ENCODE data around the gene NCK2.

- no peak for TF ChIP-seq EP300 (IDR thresholded peaks at IDR 0.05; ENCODE audit: borderline replicate concordance in 1 of 2, low read depth in 1 of 2, low read length in 1 of 2)
- TF ChIP-seq, protein P1, sequence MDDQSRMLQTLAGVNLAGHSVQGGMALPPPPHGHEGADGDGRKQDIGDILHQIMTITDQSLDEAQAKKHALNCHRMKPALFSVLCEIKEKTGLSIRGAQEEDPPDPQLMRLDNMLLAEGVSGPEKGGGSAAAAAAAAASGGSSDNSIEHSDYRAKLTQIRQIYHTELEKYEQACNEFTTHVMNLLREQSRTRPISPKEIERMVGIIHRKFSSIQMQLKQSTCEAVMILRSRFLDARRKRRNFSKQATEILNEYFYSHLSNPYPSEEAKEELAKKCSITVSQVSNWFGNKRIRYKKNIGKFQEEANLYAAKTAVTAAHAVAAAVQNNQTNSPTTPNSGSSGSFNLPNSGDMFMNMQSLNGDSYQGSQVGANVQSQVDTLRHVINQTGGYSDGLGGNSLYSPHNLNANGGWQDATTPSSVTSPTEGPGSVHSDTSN (IDR thresholded peaks at IDR 0.05) = no peak
- TF ChIP-seq, protein P2, sequence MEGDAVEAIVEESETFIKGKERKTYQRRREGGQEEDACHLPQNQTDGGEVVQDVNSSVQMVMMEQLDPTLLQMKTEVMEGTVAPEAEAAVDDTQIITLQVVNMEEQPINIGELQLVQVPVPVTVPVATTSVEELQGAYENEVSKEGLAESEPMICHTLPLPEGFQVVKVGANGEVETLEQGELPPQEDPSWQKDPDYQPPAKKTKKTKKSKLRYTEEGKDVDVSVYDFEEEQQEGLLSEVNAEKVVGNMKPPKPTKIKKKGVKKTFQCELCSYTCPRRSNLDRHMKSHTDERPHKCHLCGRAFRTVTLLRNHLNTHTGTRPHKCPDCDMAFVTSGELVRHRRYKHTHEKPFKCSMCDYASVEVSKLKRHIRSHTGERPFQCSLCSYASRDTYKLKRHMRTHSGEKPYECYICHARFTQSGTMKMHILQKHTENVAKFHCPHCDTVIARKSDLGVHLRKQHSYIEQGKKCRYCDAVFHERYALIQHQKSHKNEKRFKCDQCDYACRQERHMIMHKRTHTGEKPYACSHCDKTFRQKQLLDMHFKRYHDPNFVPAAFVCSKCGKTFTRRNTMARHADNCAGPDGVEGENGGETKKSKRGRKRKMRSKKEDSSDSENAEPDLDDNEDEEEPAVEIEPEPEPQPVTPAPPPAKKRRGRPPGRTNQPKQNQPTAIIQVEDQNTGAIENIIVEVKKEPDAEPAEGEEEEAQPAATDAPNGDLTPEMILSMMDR (IDR thresholded peaks at IDR 0.05) = no peak
- no peak for TF ChIP-seq NFIC (IDR thresholded peaks at IDR 0.05; ENCODE audit: borderline replicate concordance)
- TF ChIP-seq, protein P3, sequence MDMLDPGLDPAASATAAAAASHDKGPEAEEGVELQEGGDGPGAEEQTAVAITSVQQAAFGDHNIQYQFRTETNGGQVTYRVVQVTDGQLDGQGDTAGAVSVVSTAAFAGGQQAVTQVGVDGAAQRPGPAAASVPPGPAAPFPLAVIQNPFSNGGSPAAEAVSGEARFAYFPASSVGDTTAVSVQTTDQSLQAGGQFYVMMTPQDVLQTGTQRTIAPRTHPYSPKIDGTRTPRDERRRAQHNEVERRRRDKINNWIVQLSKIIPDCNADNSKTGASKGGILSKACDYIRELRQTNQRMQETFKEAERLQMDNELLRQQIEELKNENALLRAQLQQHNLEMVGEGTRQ (IDR thresholded peaks at IDR 0.05; ENCODE audit: borderline replicate concordance, low read depth, low read length) = no peak
- TF ChIP-seq EZH2phosphoT487 (IDR thresholded peaks at IDR 0.05; ENCODE audit: borderline replicate concordance, low read depth) = no peak
- TF ChIP-seq POLR2AphosphoS5 (IDR thresholded peaks at IDR 0.05; ENCODE audit: low read depth, low read length) = no peak
- TF ChIP-seq RAD21 (IDR thresholded peaks at IDR 0.05; ENCODE audit: low read length) = no peak
- no peak for TF ChIP-seq RXRA (IDR thresholded peaks at IDR 0.05; ENCODE audit: borderline replicate concordance, low read depth)
- no peak for TF ChIP-seq TEAD4 (IDR thresholded peaks at IDR 0.05; ENCODE audit: borderline replicate concordance, insufficient read depth)
- TF ChIP-seq RFX5 (IDR thresholded peaks at IDR 0.05; ENCODE audit: low read length) = no peak
- no peak; the same call in 1 of the 2 replicates for TF ChIP-seq GATA2 (CRISPR knock-in tag; IDR thresholded peaks at IDR 0.05)
- no peak for TF ChIP-seq SMC3 (IDR thresholded peaks at IDR 0.05; ENCODE audit: low read depth, low read length)
- TF ChIP-seq ELF1 (IDR thresholded peaks at IDR 0.05) = no peak
Observed at GRCh38 chr2:105893011-105893995, 148.6 kb downstream of the NCK2 start.

Data from SK-N-SH (cell line).